Stimulated activated CD8-positive, alpha-beta memory T cell treated with anti-CD3 and anti-CD28 coated beads, Interleukin-15, amount 100 ng/mL, for 24 hours (primary cell): ENCODE measurements around the gene NR3C1.

Experiments
- DNase-seq: peaks from one replicate; pipeline ENCODE4 v3.0.0-alpha.2; 2020; ENCODE audit warnings: low read depth

NR3C1 gene

DNA sequence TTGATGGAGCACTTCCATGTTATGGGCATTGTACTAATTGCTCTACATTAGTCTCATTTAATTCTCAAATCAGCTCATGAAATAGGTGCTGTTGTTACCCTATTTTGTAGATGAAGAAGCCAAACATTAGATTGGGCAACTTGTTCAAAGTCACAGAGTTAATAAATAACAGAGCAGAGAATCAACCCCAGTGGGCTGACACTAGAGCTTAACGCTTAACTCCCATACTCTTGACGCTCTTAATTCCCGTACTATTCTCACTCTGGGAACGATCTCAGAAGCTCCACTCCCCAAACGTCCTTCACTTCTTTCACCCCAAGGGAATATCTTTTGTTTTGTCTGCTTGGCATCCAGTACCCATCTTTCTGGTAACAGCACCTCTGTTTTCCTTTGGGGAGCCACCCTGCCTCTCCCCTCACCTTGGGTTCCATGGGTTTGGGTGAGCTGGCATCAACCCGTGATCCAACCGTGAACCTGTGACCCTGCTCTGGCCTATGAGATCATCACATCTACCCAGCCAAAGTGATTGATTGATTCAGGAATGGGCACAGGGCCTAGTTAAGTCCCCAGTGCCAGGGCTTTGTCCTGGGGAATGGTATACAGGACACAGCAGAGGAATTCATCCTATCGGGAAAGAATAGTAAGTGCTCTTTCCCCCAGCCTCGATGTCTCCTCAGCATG is 169.2 kb downstream of the NR3C1 start:
- no peak for DNase-seq

DNA sequence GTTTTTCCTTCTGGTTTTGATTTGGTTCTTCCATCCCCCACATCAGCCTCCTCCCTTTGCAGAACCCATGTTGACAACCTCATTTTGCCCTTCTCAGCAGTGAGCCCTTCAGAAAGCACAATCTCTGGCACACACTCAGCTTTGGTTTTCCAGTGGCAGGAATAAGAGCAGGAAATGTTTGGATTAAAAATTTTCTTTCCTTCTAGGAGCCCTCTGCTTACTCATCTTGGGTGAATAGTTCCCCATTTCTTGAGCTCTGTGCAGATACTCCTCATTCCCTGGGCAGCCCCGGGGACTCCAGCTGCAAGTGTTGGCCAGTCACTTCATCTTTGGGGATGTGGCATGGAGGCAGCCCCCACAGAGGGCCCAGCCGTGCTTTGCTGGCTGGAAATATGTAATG is 170.5 kb downstream of the NR3C1 start:
- no peak for DNase-seq

DNA sequence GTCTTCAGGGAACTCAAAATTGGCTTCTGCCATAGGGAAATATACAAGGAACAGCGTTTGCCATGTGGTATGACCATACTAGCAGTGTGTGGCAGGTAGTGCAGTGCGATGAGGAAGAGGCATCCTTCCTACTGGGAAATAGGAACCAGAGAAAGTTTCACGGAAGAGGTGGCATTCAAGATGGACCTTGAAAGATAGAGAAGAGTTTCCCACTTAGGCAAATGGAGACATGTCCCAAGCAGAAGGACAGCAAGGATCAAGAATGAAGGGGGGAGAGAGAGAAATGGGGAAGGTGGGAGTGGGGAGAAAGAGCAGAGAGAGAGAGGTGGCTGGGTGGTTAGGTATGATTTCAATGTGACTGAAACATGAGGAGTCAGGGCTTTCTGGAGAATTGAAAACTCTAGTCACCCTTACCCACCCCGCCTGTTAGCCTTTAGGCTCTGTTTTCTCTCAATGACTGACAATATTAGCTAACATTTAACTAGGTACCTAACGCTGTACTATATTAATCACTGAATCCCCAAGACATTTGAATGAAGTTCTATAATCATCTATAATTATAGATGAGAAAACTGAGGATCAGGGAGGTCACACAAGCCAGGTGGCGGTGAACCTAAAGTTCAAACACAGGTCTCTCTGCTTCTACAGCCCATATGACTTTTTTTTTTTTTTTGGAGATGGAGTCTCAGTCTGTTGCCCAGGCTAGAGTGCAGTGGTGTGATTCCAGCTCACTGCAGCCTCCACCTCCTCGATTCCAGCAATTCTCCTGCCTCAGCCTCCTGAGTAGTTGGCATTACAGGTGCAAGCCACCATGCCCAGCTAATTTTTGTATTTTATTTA is 171.3 kb downstream of the NR3C1 start:
- no peak for DNase-seq

DNA sequence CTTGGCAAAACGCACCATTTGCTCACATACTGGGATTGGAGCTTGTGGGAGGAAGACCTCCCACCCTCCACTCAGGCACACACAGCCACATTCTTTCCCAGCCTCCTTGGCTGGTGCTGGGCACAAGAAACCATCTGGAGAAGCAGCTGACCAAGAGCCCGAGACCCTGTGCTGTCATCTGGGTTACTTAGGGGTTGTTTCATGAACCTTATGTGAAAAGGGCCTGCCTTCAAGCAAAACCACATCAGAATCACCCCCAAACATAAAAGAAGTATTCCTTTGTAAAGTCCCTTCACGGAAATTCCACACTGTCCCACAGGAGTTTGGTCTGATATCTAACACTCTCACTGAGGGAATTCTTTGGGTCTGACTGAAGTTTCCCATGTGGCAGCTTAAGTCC is 172.1 kb downstream of the NR3C1 start:
- DNase-seq: no peak

DNA sequence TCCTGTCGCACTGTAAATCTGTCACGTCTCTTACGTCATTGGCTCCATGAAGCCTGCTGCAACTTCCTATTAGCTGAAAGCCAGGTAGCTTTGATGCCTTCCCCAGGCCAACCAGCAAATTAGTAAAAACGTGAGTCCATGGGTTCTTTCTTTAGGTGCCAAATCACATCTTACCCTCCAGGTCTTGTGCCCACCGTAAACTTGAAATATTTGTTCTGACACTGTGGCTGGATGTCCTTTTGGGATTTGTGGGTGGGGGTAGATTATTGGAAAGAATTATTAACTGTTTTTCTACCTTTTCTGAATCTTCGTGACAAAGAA is 172.8 kb downstream of the NR3C1 start:
- no peak for DNase-seq

DNA sequence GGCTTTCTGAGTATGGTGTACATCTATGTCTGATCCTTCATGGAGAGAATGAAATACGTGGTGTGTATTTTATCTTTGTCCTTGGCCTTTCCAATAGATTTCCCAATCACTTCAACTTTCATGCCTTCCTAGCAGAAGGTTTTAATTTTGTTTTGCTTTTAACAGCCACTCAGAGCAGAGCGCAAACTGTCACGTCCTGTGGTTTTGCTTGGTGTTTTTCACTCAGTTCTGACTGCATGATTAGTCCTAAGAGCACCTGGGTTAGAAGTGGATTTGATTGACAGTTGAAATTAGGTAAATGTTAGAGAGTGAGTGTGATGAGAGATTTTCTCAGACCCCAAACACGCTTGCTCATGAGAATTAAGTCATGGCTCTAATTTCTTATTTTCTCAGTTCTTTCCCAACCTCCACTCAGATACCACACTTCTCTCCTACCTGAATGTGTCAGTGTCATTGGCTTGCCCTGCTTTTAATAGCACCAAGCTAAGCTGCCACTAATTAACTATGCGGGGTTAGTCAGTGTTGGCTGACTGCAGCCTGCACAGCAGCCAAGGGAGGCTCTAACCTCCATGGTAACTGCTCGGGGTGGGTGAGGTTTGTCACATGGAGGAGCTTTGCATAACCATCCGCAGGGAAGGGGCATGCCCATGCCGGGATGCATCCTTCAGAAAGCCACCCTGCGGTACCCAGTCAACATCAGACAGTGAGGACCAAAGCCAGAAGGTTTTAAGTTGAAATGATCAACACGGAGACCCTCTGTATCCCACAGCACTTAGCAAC is 173.4 kb downstream of the NR3C1 start:
- no peak for DNase-seq

DNA sequence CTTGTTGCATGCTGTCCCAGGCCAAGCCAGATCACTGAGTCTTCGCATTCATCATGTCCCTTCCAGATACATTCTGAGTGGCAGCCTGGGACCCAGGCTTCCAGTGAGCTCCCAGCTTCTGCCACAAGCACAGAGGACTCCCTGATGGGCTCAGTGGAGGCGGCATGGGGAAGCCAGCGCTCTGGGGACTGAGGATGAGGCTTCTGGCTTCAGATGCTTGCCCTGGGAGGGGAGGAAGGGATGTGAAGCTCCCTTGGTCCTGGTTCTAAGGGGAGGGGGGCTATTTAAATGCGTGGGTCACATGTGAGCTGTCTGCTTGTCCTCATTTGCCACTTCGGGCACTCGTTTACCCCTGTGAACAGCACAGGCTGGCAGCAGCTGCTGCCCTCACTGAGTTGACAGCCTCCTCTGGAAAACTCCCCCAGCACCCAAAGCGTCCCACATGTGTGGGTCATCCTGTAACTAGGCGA is 174.0 kb downstream of the NR3C1 start:
- no peak for DNase-seq

DNA sequence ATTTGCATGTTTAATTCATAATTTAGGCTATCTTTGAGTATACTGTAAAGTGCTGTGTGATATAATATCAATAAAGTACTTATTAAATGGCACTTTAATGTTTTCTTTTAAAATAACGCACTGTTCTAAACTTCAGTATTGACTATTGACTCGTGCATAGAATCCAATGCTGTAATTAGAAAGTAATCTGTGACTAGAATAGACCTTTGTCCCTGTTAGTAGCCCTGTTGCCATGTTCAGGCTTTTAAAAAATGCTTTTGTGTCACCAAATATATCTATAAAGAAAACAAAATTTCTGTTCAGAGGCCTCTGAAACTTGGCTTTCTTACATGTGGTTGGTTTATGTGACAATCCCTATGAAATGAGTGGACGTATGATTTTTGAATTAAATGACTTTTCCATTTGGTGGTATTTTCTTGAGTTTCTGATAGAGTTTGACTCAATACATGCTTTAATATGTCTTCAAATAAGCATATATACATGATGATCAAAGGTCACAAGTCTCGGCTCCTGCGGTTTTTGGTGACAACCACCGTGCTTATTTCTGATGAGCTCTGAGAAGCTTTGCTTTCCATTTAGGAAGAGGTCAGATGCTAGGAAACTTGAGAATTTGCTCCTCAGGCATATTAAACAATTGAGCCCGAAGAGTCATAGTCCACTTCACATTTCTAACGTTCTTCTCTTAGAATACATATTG is 174.7 kb downstream of the NR3C1 start:
- DNase-seq: no peak
